ENCODE measurements around the gene TAL2.

DNA sequence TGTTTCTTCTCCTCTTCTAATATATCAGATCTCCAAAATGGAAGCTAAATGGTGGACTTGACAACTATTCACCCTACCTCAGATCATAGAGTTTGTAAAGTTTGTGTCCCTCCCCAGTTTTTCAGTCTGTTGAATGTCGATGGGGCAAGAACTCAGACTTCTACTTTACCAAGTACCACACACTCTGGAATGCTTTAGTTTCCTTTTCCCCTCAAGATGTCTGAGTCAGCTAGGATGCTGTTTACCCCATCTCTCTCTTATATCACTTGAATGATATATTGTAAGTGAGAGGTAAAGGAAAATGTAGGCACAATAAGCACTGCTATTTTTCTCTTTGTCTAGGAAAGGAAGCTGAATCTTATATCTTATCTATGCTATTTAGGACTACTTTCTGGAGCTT is 25.9 kb upstream of the TAL2 start:
- TF ChIP-seq POLR2A (IDR thresholded peaks at IDR 0.05): no peak
- TF ChIP-seq CTCF (IDR thresholded peaks at IDR 0.05): no peak
